SH-SY5Y (cell line): ENCODE measurements around the gene WBP2.

Source experiments
- GATA2 ChIP-seq: IDR thresholded peaks from 2 replicates; pipeline ENCODE4 v1.6.1; 2011; ENCODE audit warnings: mild to moderate bottlenecking, low read depth, low read length
- GATA3 ChIP-seq: IDR thresholded peaks from 2 replicates; pipeline ENCODE4 v1.6.1; 2011; ENCODE audit warnings: low read depth, mild to moderate bottlenecking, low read length, moderate library complexity

DNA sequence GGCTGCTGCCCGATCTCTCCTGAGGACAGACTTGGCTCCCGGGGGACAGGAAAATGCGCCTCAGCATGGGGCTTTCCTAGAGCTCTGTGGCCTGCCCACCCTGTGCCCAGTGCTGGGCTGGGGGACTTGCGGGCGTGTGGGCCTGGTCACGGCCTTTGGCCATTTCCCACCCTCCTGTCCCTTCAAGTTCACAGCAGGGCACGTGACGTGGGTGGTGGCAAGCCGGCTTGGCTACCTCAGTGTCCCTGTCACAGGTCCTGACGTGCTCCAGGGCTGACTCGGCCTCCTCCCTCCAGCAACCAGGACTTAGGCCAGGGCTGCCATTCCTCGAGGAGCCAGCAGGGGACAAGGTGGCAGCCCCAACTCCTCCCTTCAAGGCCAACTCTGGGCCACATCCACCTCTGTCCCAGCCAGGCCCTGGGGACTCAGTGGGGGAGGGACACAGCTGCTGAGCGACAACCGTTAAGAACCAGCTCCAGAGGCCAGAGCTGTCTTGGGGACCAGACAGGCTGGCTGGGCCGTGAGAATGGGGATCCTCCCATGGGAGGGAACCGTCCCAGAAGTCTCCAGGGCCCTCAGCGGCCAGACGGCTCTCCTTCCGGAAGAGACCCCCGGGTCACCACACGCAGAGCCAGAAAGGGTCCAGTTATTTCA is 9.9 kb downstream of the WBP2 start:
- no peak for TF ChIP-seq GATA2
- no peak for TF ChIP-seq GATA3
